Esophagus mucosa (tissue), 1 donor: ENCODE measurements around the gene ENTPD1. TPM values are rescaled to one million over a fixed set of nuclear protein-coding genes. Genes with fewer than 3 reads are reported as not detected.
"Not testable (repeated sequence)": the region's sequence is repeated elsewhere in the genome, so short reads cannot be mapped to it uniquely, and the experiment has no call there.

Experiments used
- ATAC-seq: fragments of 200-7000 bp; cut with Tn5 transposase; one replicate; pipeline ENCODE4 v1.9.1; 2020
- total RNA-seq: library from RNA; stranded (reverse); gene quantifications from one replicate; pipeline ENCODE4 v1.2.4, GENCODE V29; 2023
- donor health status: DM: yes; HTN: yes; CAD: no.

ENTPD1 gene
- total RNA-seq, 1 donor from 2014 or later: 9.2 TPM

GRCh38 chr10:95796504-95796903 is 40.5 kb downstream of the ENTPD1 start:
- ATAC-seq: no peak

GRCh38 chr10:95798096-95798855 is 42.3 kb downstream of the ENTPD1 start:
- no peak for ATAC-seq

- ATAC-seq: not testable (repeated sequence)
Observed at GRCh38 chr10:95800286-95800685, 44.3 kb downstream of the ENTPD1 start.

GRCh38 chr10:95806687-95807380 is 50.9 kb downstream of the ENTPD1 start:
- ATAC-seq: not testable (repeated sequence)

- not testable (repeated sequence) for ATAC-seq
Observed at GRCh38 chr10:95808705-95809308, 52.8 kb downstream of the ENTPD1 start.

- ATAC-seq: no peak
Observed at GRCh38 chr10:95809370-95810197, 53.6 kb downstream of the ENTPD1 start.

GRCh38 chr10:95810198-95810976 is 54.4 kb downstream of the ENTPD1 start:
- ATAC-seq: no peak

- no peak for ATAC-seq
Observed at GRCh38 chr10:95813054-95813685, 57.2 kb downstream of the ENTPD1 start.

- ATAC-seq: peak; percentile 79
Observed at GRCh38 chr10:95814011-95814727, 58.2 kb downstream of the ENTPD1 start.

GRCh38 chr10:95815133-95815532 is 59.2 kb downstream of the ENTPD1 start:
- ATAC-seq: peak; percentile 27

GRCh38 chr10:95815701-95816240 is 59.8 kb downstream of the ENTPD1 start:
- ATAC-seq: no peak

GRCh38 chr10:95818010-95818409 is 62.0 kb downstream of the ENTPD1 start:
- no peak for ATAC-seq

GRCh38 chr10:95818668-95819067 is 62.7 kb downstream of the ENTPD1 start:
- ATAC-seq: no peak

GRCh38 chr10:95819620-95820329 is 63.8 kb downstream of the ENTPD1 start:
- no peak for ATAC-seq

GRCh38 chr10:95820363-95820762 is 64.4 kb downstream of the ENTPD1 start:
- ATAC-seq: no peak

GRCh38 chr10:95821720-95822119 is 65.8 kb downstream of the ENTPD1 start:
- no peak for ATAC-seq

- ATAC-seq: no peak
Observed at GRCh38 chr10:95830044-95830443, 74.1 kb downstream of the ENTPD1 start.

- ATAC-seq: no peak
Observed at GRCh38 chr10:95831076-95831475, 75.1 kb downstream of the ENTPD1 start.

GRCh38 chr10:95831515-95831914 is 75.6 kb downstream of the ENTPD1 start:
- no peak for ATAC-seq
